T-helper 17 cell (primary cell): ENCODE data around the gene ADGRE1. TPM values are rescaled to one million over a fixed set of nuclear protein-coding genes. Genes with fewer than 3 reads are reported as not detected.

Source experiments
- ATAC-seq: fragments of 150-1000 bp; cut with Tn5 transposase; 2 replicates; pipeline ENCODE4 v1.10.0; 2021; ENCODE audit warnings: mild to moderate bottlenecking, moderate library complexity
- DNase-seq, 3 donors: peaks; one replicate each; pipeline versions ENCODE4 v3.0.0 to v3.0.0-alpha.2; 2020 to 2021
- H3K9me3 ChIP-seq: one replicate; pipeline ENCODE4 v1.7.0; 2013; ENCODE audit warnings: low read length, mild to moderate bottlenecking; ENCODE audit not compliant: control insufficient read depth, poor library complexity, severe bottlenecking
- H3K27ac Mint-ChIP-seq: one replicate; pipeline ENCODE4 v1.8.0; 2022; ENCODE audit warnings: mild to moderate bottlenecking, moderate library complexity, mixed read lengths
- H3K27me3 Mint-ChIP-seq: one replicate; pipeline ENCODE4 v1.8.0; 2022; ENCODE audit warnings: mixed read lengths
- H3K36me3 Mint-ChIP-seq: one replicate; pipeline ENCODE4 v1.8.0; 2022; ENCODE audit warnings: low read depth, mixed read lengths
- H3K4me1 Mint-ChIP-seq: one replicate; pipeline ENCODE4 v1.8.0; 2022; ENCODE audit warnings: mild to moderate bottlenecking, mixed read lengths
- H3K4me3 Mint-ChIP-seq: one replicate; pipeline ENCODE4 v1.8.0; 2022; ENCODE audit warnings: mild to moderate bottlenecking, moderate library complexity, mixed read lengths
- total RNA-seq, 4 donors: library from RNA in 2 of 4; stranded (reverse) in 2 of 4; gene quantifications; one replicate each; pipeline ENCODE4 v1.2.3 and lab custom pipeline; 2022 to 2026

The ADGRE1 gene
- total RNA-seq, 2 donors from 2014 or later: 3.6 to 6.6 TPM

GRCh38 chr19:6891761-6892385 lies 4.5 kb downstream of the ADGRE1 start:
- peak overlapping the region; percentile 37 for H3K27ac Mint-ChIP-seq
- peaks cover 22% of the 10 kb centered on the region for H3K4me1 Mint-ChIP-seq
- peak; percentile 59 for ATAC-seq
- no peak for DNase-seq
- H3K36me3 Mint-ChIP-seq: no peaks in the 10 kb centered on the region
- H3K4me3 Mint-ChIP-seq: peak overlapping the region; percentile 67
- peaks cover 5% of the 10 kb centered on the region for H3K9me3 ChIP-seq
- no peaks in the 10 kb centered on the region for H3K27me3 Mint-ChIP-seq

GRCh38 chr19:6894313-6894712 lies 6.9 kb downstream of the ADGRE1 start:
- Mint-ChIP-seq H3K27me3 (no peaks in the 10 kb centered on the region), H3K27ac (no peak overlapping the region), H3K4me1 (peaks cover 14% of the 10 kb centered on the region), H3K36me3 (peaks cover 2% of the 10 kb centered on the region), H3K4me3 (no peak overlapping the region)
- ATAC-seq (no peak), DNase-seq (no peak)
- peaks cover 5% of the 10 kb centered on the region for H3K9me3 ChIP-seq

GRCh38 chr19:6903446-6903845 lies 16.1 kb downstream of the ADGRE1 start:
- ATAC-seq (no peak), DNase-seq (no peak)
- H3K36me3 Mint-ChIP-seq: peaks cover 2% of the 10 kb centered on the region
- H3K27me3 Mint-ChIP-seq: no peaks in the 10 kb centered on the region
- no peaks in the 10 kb centered on the region for H3K4me1 Mint-ChIP-seq
- no peak overlapping the region for H3K4me3 Mint-ChIP-seq
- no peak overlapping the region for H3K27ac Mint-ChIP-seq
- H3K9me3 ChIP-seq: no peaks in the 10 kb centered on the region

GRCh38 chr19:6906559-6907060 lies 19.2 kb downstream of the ADGRE1 start:
- Mint-ChIP-seq H3K36me3 (no peaks in the 10 kb centered on the region), H3K27ac (no peak overlapping the region)
- no peak for ATAC-seq

GRCh38 chr19:6911523-6911922 lies 24.1 kb downstream of the ADGRE1 start:
- H3K4me1 Mint-ChIP-seq: peaks cover 4% of the 10 kb centered on the region
- H3K27ac Mint-ChIP-seq: no peak overlapping the region

More at GRCh38 chr19:6906559-6907060, 19.2 kb downstream of the ADGRE1 start:
- H3K4me3 Mint-ChIP-seq: no peak overlapping the region
- H3K27me3 Mint-ChIP-seq: no peaks in the 10 kb centered on the region
- no peaks in the 10 kb centered on the region for H3K9me3 ChIP-seq
- DNase-seq: no peak
- H3K4me1 Mint-ChIP-seq: peaks cover 2% of the 10 kb centered on the region

GRCh38 chr19:6914321-6914720 lies 26.9 kb downstream of the ADGRE1 start:
- H3K4me1 Mint-ChIP-seq: peaks cover 4% of the 10 kb centered on the region
- H3K36me3 Mint-ChIP-seq: peaks cover 2% of the 10 kb centered on the region
- H3K9me3 ChIP-seq: no peaks in the 10 kb centered on the region
- H3K27ac Mint-ChIP-seq: no peak overlapping the region
- H3K27me3 Mint-ChIP-seq: no peaks in the 10 kb centered on the region
- H3K4me3 Mint-ChIP-seq: no peak overlapping the region
- DNase-seq: no peak
- no peak for ATAC-seq

More at GRCh38 chr19:6911523-6911922, 24.1 kb downstream of the ADGRE1 start:
- no peak for DNase-seq
- H3K4me3 Mint-ChIP-seq: no peak overlapping the region
- H3K9me3 ChIP-seq: no peaks in the 10 kb centered on the region
- H3K36me3 Mint-ChIP-seq: no peaks in the 10 kb centered on the region
- no peak for ATAC-seq
- H3K27me3 Mint-ChIP-seq: no peaks in the 10 kb centered on the region

- peaks cover 2% of the 10 kb centered on the region for H3K36me3 Mint-ChIP-seq
- no peaks in the 10 kb centered on the region for H3K4me1 Mint-ChIP-seq
- H3K27ac Mint-ChIP-seq: no peak overlapping the region
These were observed 29.6 kb downstream of the ADGRE1 start for GRCh38 chr19:6916952-6917351.

GRCh38 chr19:6925386-6925785 lies 38.0 kb downstream of the ADGRE1 start:
- ATAC-seq (no peak), DNase-seq (no peak)
- Mint-ChIP-seq H3K4me1 (peaks cover 18% of the 10 kb centered on the region), H3K27me3 (no peaks in the 10 kb centered on the region), H3K27ac (peak overlapping the region; percentile 96), H3K36me3 (no peaks in the 10 kb centered on the region), H3K4me3 (no peak overlapping the region)
- H3K9me3 ChIP-seq: no peaks in the 10 kb centered on the region

More at GRCh38 chr19:6916952-6917351, 29.6 kb downstream of the ADGRE1 start:
- Mint-ChIP-seq H3K4me3 (no peak overlapping the region), H3K27me3 (no peaks in the 10 kb centered on the region)
- ATAC-seq (no peak), DNase-seq (no peak)
- H3K9me3 ChIP-seq: no peaks in the 10 kb centered on the region

- peaks cover 18% of the 10 kb centered on the region for H3K4me1 Mint-ChIP-seq
- no peaks in the 10 kb centered on the region for H3K27me3 Mint-ChIP-seq
- H3K9me3 ChIP-seq: no peaks in the 10 kb centered on the region
- H3K4me3 Mint-ChIP-seq: peak overlapping the region; percentile 94
- ATAC-seq (peak; percentile 96), DNase-seq (peak in 1 of 3 donors; percentile 36)
- H3K27ac Mint-ChIP-seq: peak overlapping the region; percentile 96
- H3K36me3 Mint-ChIP-seq: no peaks in the 10 kb centered on the region
These were observed 38.7 kb downstream of the ADGRE1 start for GRCh38 chr19:6925801-6926751.

GRCh38 chr19:6930190-6930589 lies 42.8 kb downstream of the ADGRE1 start:
- H3K4me3 Mint-ChIP-seq: no peak overlapping the region
- no peak for ATAC-seq
- peaks cover 14% of the 10 kb centered on the region for H3K4me1 Mint-ChIP-seq
- H3K27me3 Mint-ChIP-seq: no peaks in the 10 kb centered on the region
- no peak overlapping the region for H3K27ac Mint-ChIP-seq
- DNase-seq: no peak
- peaks cover 3% of the 10 kb centered on the region for H3K36me3 Mint-ChIP-seq
- H3K9me3 ChIP-seq: no peaks in the 10 kb centered on the region

GRCh38 chr19:6935069-6935468 lies 47.7 kb downstream of the ADGRE1 start:
- DNase-seq (no peak), ATAC-seq (no peak)
- Mint-ChIP-seq H3K27ac (no peak overlapping the region), H3K36me3 (peaks cover 4% of the 10 kb centered on the region), H3K4me3 (no peak overlapping the region), H3K27me3 (no peaks in the 10 kb centered on the region), H3K4me1 (no peaks in the 10 kb centered on the region)
- no peaks in the 10 kb centered on the region for H3K9me3 ChIP-seq

- H3K27ac Mint-ChIP-seq: no peak overlapping the region
- DNase-seq (no peak), ATAC-seq (no peak)
- no peaks in the 10 kb centered on the region for H3K4me1 Mint-ChIP-seq
- H3K9me3 ChIP-seq: no peaks in the 10 kb centered on the region
- H3K4me3 Mint-ChIP-seq: no peak overlapping the region
- peaks cover 6% of the 10 kb centered on the region for H3K36me3 Mint-ChIP-seq
- no peaks in the 10 kb centered on the region for H3K27me3 Mint-ChIP-seq
These were observed 48.2 kb downstream of the ADGRE1 start for GRCh38 chr19:6935618-6936017.

GRCh38 chr19:6945733-6946132 lies 58.4 kb downstream of the ADGRE1 start:
- no peaks in the 10 kb centered on the region for H3K9me3 ChIP-seq
- H3K27me3 Mint-ChIP-seq: no peaks in the 10 kb centered on the region
- no peak overlapping the region for H3K27ac Mint-ChIP-seq
- H3K4me1 Mint-ChIP-seq: peaks cover 5% of the 10 kb centered on the region
- no peaks in the 10 kb centered on the region for H3K36me3 Mint-ChIP-seq
- no peak for ATAC-seq
- H3K4me3 Mint-ChIP-seq: no peak overlapping the region
- DNase-seq: no peak
